ENCODE measurements around the gene TTC27. TPM values are rescaled to one million over a fixed set of nuclear protein-coding genes. Genes with fewer than 3 reads are reported as not detected.

TTC27 gene
- total RNA-seq, 2 experiments from 2014 or later, result 30.1 to 33.8 TPM

DNA sequence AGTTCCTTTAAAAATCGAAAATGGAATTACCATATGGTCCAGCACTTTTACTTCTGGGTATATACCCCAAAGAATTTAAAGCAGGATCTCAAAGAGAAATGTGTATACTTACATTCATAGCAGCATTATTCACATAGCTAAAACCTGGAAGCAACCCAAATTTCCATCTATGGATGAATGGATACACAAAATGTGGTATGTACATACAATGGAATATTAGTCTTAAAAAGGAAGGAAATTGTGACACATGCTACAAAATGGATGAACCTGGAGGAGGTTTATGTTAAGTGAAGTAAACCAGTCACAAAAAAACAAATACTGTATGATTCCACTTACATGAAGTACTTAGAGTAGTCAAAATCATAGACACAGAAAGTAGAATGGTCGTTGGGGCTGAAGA, 171.0 kb downstream of the TTC27 start:
- Mint-ChIP-seq H3K27me3 (no peaks in the 10 kb centered on the region), H3K4me3 (no peak overlapping the region), H3K9me3 (no peaks in the 10 kb centered on the region), H3K36me3 (ENCODE audit: low read depth) (peaks cover 10% of the 10 kb centered on the region), H3K4me1 (ENCODE audit: low read depth) (no peaks in the 10 kb centered on the region), H3K27ac (no peak overlapping the region)
- TF ChIP-seq, protein P1, sequence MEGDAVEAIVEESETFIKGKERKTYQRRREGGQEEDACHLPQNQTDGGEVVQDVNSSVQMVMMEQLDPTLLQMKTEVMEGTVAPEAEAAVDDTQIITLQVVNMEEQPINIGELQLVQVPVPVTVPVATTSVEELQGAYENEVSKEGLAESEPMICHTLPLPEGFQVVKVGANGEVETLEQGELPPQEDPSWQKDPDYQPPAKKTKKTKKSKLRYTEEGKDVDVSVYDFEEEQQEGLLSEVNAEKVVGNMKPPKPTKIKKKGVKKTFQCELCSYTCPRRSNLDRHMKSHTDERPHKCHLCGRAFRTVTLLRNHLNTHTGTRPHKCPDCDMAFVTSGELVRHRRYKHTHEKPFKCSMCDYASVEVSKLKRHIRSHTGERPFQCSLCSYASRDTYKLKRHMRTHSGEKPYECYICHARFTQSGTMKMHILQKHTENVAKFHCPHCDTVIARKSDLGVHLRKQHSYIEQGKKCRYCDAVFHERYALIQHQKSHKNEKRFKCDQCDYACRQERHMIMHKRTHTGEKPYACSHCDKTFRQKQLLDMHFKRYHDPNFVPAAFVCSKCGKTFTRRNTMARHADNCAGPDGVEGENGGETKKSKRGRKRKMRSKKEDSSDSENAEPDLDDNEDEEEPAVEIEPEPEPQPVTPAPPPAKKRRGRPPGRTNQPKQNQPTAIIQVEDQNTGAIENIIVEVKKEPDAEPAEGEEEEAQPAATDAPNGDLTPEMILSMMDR (IDR thresholded peaks at IDR 0.05), result no peak
- DNase-seq, result no peak
- no peak for ATAC-seq
- POLR2A ChIA-PET, result no interaction called here
- intact Hi-C loops (cut with micrococcal nuclease), result no loop called here
- CTCF ChIA-PET, result no interaction called here

DNA sequence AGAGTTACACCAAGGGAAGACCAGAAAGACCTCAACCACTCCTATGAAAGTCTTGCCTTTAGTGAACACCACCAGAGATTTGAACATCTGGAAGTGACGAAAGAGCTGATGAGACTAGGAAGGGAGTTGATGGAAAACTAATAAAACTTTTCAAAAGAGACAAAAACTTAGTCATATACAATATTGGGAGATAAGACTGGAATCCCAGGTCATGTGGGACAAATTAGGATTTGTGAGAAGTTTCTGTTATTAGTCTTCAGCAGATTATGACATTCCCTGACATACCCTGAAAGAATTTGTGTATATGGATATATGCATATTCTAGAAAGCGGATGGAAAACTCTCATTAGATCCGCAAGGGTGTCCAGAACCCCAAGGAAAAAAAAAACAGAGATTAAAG, 173.9 kb downstream of the TTC27 start:
- Mint-ChIP-seq H3K27ac (no peak overlapping the region), H3K4me3 (no peak overlapping the region), H3K4me1 (ENCODE audit: low read depth) (no peaks in the 10 kb centered on the region), H3K27me3 (no peaks in the 10 kb centered on the region), H3K9me3 (no peaks in the 10 kb centered on the region), H3K36me3 (ENCODE audit: low read depth) (peaks cover 5% of the 10 kb centered on the region)
- CTCF ChIA-PET, result no interaction called here
- no peak for DNase-seq
- intact Hi-C loops (cut with micrococcal nuclease), result no loop called here
- ATAC-seq, result no peak
- POLR2A ChIA-PET, result no interaction called here
- TF ChIP-seq, protein P1 (IDR thresholded peaks at IDR 0.05), result no peak

DNA sequence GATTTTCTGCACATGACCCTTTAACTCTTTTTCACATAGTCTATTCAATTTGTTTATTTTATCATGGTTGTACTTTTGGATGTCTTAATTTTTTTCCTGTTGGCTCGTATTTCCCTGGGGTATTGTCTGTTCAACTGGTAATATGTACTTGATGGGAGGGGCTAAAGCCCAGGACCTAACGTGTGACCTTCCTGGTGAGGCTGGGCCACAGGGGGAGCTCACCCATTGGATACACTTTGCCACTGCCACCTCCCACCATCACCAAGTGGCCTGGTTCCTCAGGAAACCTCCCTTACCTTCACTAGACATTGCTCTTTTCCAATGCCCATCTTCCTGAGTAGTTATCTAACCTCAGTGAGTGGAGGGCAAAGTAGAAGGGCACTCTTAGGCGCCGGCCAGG, 175.0 kb downstream of the TTC27 start:
- ATAC-seq (no peak), DNase-seq (no peak)
- intact Hi-C loops (cut with micrococcal nuclease), result no loop called here
- Mint-ChIP-seq H3K9me3 (no peaks in the 10 kb centered on the region), H3K27me3 (no peaks in the 10 kb centered on the region), H3K4me3 (no peak overlapping the region), H3K27ac (no peak overlapping the region), H3K4me1 (ENCODE audit: low read depth) (no peaks in the 10 kb centered on the region), H3K36me3 (ENCODE audit: low read depth) (peaks cover 5% of the 10 kb centered on the region)
- TF ChIP-seq, protein P1 (IDR thresholded peaks at IDR 0.05), result no peak
- ChIA-PET CTCF (no interaction called here), POLR2A (no interaction called here)

DNA sequence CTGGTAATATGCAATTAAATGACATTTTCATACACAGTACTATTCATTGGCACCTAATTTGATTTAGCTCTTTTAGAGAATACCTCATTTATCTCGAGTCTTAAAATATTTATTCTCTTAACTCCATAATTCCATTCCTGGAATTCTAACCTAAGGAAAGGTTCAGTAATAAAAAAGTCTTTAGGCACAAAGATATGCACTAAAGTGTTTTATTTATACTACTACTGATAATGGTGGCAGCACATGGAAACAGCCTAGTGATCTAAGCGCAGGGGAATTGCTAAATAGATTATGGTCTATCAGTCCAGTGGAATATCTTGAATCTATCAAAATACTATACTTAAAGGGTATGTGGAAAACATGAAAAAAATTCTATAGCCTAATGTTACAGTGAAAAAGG, 176.4 kb downstream of the TTC27 start:
- no peaks in the 10 kb centered on the region for H3K27me3 Mint-ChIP-seq
- CTCF ChIA-PET, result no interaction called here
- no peak for ATAC-seq

DNA sequence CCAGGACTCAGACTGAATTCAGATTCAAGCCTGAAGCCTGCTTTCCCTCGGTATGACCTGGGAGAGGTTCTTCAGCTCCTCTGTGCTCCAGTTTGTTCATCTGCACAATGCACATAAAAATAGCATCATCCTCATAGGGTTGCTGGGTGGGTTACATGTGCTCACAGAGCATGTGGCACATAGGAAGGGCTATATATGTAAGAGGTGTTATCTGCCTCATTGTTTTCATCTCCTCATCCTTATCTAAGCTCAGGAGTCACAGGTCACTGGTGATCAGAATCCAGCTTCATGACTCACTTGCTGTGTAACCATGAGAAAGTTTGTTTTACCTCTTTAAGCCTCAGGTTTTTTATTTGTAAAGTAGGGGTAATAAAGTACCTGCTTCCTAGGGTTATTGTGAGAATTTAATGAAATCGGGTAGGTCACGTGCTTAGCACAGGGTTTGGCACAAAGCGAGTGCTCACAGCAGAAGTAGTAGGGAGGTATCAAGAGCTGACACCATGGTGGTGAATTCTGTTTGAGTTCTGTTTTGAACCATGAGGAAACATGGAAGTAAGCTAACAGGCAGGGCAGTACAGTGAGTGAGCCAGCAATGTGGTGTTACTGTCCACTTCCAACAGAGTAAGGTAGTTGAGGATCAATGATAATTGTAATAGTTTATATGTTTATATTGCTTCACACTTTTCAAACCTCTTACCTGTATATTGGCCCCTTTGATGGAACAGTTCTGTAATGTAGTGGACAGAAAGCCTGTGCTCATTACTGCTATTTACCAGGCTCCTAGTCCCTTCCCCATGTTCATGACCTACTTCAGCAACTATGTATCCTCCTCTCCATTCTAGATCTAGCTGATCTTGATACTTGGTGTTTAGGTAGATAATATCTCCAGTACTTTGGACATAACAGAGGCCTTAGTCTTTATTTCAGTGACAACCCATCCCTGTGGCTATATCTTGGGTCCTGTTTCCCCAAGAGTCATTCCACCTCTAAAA, 177.6 kb downstream of the TTC27 start:
- no peak for DNase-seq
- POLR2A ChIA-PET, result no interaction called here

More for the DNA sequence above, 176.4 kb downstream of the TTC27 start:
- H3K4me3 Mint-ChIP-seq, result no peak overlapping the region
- peaks cover 12% of the 10 kb centered on the region for H3K36me3 Mint-ChIP-seq (ENCODE audit: low read depth)
- no peaks in the 10 kb centered on the region for H3K9me3 Mint-ChIP-seq
- DNase-seq, result no peak
- no peaks in the 10 kb centered on the region for H3K4me1 Mint-ChIP-seq (ENCODE audit: low read depth)
- no peak overlapping the region for H3K27ac Mint-ChIP-seq
- TF ChIP-seq, protein P1 (IDR thresholded peaks at IDR 0.05), result no peak
- POLR2A ChIA-PET, result interaction anchor here (0.6 kb wide), 1 partner anchor 111 kb away, joined by 3 read pairs; no protein-coding TSS in a partner anchor
- intact Hi-C loops (cut with micrococcal nuclease), result no loop called here

More for the DNA sequence above, 177.6 kb downstream of the TTC27 start:
- CTCF ChIA-PET, result no interaction called here
- Mint-ChIP-seq H3K36me3 (ENCODE audit: low read depth) (peaks cover 19% of the 10 kb centered on the region), H3K4me3 (no peak overlapping the region), H3K4me1 (ENCODE audit: low read depth) (no peaks in the 10 kb centered on the region), H3K27ac (no peak overlapping the region), H3K9me3 (no peaks in the 10 kb centered on the region), H3K27me3 (no peaks in the 10 kb centered on the region)
- ATAC-seq, result no peak
- intact Hi-C loops (cut with micrococcal nuclease), result no loop called here
- TF ChIP-seq, protein P1 (IDR thresholded peaks at IDR 0.05), result no peak
